ENCODE data around the gene ZNF462.

ZNF462 gene

DNA sequence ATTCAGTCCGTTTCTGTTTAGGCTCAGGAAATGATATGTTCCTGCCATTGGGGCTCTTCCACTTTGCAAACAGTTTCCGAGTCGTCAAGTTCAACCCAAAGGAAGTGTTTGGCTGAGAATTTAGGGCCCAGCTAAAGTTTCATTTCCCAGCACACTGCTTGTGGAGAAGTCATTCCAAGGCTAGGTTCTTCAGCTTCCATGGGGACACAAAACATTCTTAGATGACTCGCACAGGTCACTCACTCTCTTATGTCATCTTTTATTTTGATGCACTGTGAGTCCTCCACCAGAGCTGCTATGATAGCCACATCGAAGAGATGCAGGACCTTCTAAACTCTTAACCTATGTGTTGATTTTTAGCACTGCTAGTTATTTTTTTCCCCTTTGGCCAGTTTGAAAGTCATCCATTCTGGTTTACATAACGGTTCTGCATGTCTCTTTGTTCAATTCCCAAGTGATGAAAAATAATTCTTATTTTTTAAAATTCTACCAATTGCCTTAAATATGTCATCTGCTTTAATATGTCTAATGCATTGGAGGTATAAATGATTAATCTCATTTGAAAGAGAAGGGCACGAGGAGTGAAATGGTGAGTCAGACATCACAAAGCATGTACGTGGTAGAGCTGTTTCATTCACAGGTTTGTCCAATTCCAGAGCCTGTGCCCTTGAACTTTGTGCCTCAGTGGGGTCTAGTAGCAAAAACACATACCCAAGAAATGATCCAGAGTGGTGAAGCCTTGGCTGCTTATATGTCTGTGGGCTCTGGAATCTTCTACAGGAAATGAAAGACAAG is 84.3 kb downstream of the ZNF462 start:
- Histone ChIP-seq H3K4me2 (no peak overlapping the region), H3K4me1 (ENCODE audit: low read depth, poor library complexity, severe bottlenecking) (no peaks in the 10 kb centered on the region), H3K36me3 (ENCODE audit: insufficient read depth) (no peaks in the 10 kb centered on the region)

DNA sequence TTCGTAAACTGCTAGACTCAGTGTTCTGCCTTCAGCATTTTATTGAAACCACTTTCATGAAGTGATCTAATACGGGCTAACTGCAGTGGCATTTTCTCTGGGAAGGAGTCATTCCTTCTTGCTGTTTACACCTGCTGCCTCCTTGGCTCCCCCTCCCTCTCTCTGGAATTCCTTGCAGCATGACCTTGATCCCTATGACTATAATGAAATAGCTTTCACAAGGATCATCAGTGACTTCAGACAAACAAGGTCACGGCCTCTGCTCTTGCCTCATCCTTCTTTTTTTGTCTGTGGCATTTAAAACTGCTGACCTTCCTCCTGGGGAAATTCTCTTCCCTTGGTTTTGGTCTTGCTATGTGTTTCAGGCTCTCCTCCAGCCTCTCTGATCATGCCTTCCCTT is 90.2 kb downstream of the ZNF462 start:
- no peak overlapping the region for H3K9ac ChIP-seq
- no peaks in the 10 kb centered on the region for H4K20me1 ChIP-seq (ENCODE audit: insufficient read depth)
- H3K79me2 ChIP-seq (ENCODE audit: insufficient read depth, low read depth) = no peaks in the 10 kb centered on the region
- H3K27ac ChIP-seq = no peak overlapping the region
- H3K27me3 ChIP-seq (ENCODE audit: insufficient read depth, low read depth) = no peaks in the 10 kb centered on the region
- H3K4me1 ChIP-seq (ENCODE audit: low read depth, poor library complexity, severe bottlenecking) = no peaks in the 10 kb centered on the region
- H2AFZ ChIP-seq (ENCODE audit: low read depth) = no peak overlapping the region
- no peak overlapping the region for H3K4me2 ChIP-seq
- H3K4me3 ChIP-seq (IDR thresholded peaks at IDR 0.05; ENCODE audit: insufficient read depth, low read depth, low read length) = no peak overlapping the region
- no peaks in the 10 kb centered on the region for H3K36me3 ChIP-seq (ENCODE audit: insufficient read depth)
- TF ChIP-seq, protein P1, sequence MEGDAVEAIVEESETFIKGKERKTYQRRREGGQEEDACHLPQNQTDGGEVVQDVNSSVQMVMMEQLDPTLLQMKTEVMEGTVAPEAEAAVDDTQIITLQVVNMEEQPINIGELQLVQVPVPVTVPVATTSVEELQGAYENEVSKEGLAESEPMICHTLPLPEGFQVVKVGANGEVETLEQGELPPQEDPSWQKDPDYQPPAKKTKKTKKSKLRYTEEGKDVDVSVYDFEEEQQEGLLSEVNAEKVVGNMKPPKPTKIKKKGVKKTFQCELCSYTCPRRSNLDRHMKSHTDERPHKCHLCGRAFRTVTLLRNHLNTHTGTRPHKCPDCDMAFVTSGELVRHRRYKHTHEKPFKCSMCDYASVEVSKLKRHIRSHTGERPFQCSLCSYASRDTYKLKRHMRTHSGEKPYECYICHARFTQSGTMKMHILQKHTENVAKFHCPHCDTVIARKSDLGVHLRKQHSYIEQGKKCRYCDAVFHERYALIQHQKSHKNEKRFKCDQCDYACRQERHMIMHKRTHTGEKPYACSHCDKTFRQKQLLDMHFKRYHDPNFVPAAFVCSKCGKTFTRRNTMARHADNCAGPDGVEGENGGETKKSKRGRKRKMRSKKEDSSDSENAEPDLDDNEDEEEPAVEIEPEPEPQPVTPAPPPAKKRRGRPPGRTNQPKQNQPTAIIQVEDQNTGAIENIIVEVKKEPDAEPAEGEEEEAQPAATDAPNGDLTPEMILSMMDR (conservative IDR thresholded peaks at IDR 0.05; ENCODE audit: low read depth, low read length) = no peak

More for the DNA sequence above, 84.3 kb downstream of the ZNF462 start:
- no peaks in the 10 kb centered on the region for H4K20me1 ChIP-seq (ENCODE audit: insufficient read depth)
- no peaks in the 10 kb centered on the region for H3K79me2 ChIP-seq (ENCODE audit: insufficient read depth, low read depth)
- TF ChIP-seq, protein P1 (conservative IDR thresholded peaks at IDR 0.05; ENCODE audit: low read depth, low read length) = no peak
- H3K27ac ChIP-seq = no peak overlapping the region
- no peaks in the 10 kb centered on the region for H3K27me3 ChIP-seq (ENCODE audit: insufficient read depth, low read depth)
- H3K4me3 ChIP-seq (IDR thresholded peaks at IDR 0.05; ENCODE audit: insufficient read depth, low read depth, low read length) = no peak overlapping the region
- H3K9ac ChIP-seq = no peak overlapping the region
- H2AFZ ChIP-seq (ENCODE audit: low read depth) = no peak overlapping the region

DNA sequence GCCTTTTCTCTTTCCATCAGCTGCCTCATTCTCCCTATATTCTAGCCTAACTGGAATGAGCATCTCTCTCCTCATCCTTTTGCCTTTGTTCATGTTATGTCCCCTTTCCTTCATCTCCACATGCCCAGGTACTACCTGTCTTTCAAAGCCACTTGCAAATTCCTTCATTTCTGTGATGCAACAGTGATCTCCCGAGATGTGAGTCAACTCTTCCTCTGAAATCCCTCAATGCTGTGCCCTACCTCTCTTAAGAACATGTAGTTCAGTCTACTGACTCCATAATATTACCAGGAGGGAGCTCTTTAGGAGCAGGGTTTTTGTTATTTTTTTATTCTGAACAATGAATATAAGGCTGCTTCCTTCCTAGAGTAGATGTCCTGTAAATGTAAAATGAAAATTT is 91.6 kb downstream of the ZNF462 start:
- no peaks in the 10 kb centered on the region for H4K20me1 ChIP-seq (ENCODE audit: insufficient read depth)
- H3K4me3 ChIP-seq (IDR thresholded peaks at IDR 0.05; ENCODE audit: insufficient read depth, low read depth, low read length) = no peak overlapping the region
- TF ChIP-seq, protein P1 (conservative IDR thresholded peaks at IDR 0.05; ENCODE audit: low read depth, low read length) = no peak
- no peaks in the 10 kb centered on the region for H3K36me3 ChIP-seq (ENCODE audit: insufficient read depth)
- no peak overlapping the region for H2AFZ ChIP-seq (ENCODE audit: low read depth)
- no peak overlapping the region for H3K27ac ChIP-seq
- no peaks in the 10 kb centered on the region for H3K4me1 ChIP-seq (ENCODE audit: low read depth, poor library complexity, severe bottlenecking)
- H3K4me2 ChIP-seq = no peak overlapping the region
- no peak overlapping the region for H3K9ac ChIP-seq
- H3K79me2 ChIP-seq (ENCODE audit: insufficient read depth, low read depth) = no peaks in the 10 kb centered on the region
- H3K27me3 ChIP-seq (ENCODE audit: insufficient read depth, low read depth) = no peaks in the 10 kb centered on the region

DNA sequence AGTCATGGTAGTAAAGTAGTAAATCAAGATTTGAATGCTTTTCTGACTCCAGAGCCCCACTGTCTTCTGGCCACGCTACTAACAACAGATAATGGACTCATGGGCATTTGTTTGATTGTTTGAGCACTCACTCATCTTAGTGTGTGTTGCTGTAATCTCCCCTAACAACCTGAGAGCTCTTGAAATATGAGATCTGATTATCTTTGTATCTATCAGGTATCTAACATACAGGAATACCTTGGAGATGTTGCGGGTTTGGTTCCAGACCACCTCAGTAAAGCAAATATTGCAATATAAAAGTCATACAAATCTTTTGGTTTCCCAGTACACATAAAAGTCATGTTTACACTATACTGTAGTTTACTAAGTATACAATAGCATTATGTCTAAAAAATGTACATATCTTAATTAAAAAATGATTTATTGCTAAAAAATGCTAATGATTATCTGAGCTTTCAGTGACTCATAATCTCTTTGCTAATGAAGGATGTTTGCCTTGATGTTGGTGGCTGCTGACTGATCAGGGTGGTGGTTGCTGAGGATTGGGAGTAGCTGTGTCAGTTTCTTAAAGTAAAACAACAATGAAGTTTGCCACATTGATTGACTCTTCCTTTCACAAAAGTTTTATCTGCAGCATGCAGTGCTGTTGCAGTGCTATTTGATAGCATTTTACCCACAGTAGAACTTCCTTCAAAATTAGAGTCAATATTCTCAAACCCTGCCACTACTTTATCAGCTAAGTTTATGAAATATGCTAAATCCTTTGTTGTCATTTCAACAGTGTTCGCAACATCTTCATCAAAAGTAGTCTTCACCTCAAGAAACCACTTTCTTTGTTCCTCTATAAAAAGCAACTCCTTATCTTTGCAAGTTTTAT is 92.2 kb downstream of the ZNF462 start:
- H3K27ac ChIP-seq = no peak overlapping the region
- H4K20me1 ChIP-seq (ENCODE audit: insufficient read depth) = no peaks in the 10 kb centered on the region
- H3K79me2 ChIP-seq (ENCODE audit: insufficient read depth, low read depth) = no peaks in the 10 kb centered on the region
- no peak overlapping the region for H3K9ac ChIP-seq
- no peaks in the 10 kb centered on the region for H3K27me3 ChIP-seq (ENCODE audit: insufficient read depth, low read depth)
- no peaks in the 10 kb centered on the region for H3K4me1 ChIP-seq (ENCODE audit: low read depth, poor library complexity, severe bottlenecking)
- H3K36me3 ChIP-seq (ENCODE audit: insufficient read depth) = no peaks in the 10 kb centered on the region
- H2AFZ ChIP-seq (ENCODE audit: low read depth) = no peak overlapping the region
- no peak overlapping the region for H3K4me2 ChIP-seq
- H3K4me3 ChIP-seq (IDR thresholded peaks at IDR 0.05; ENCODE audit: insufficient read depth, low read depth, low read length) = no peak overlapping the region
- TF ChIP-seq, protein P1 (conservative IDR thresholded peaks at IDR 0.05; ENCODE audit: low read depth, low read length) = no peak
